Stimulated activated naive CD4-positive, alpha-beta T cell treated with Interleukin-2 at 50 U/mL for 16 hours (primary cell): Measurements from ENCODE around the gene HOXA1.
"Not testable (repeated sequence)": the region's sequence is repeated elsewhere in the genome, so short reads cannot be mapped to it uniquely, and the experiment has no call there.

Source experiments
- DNase-seq: peaks from one replicate; lab custom pipeline; 2025; lab: John Stamatoyannopoulos, UW

The HOXA1 gene

DNA sequence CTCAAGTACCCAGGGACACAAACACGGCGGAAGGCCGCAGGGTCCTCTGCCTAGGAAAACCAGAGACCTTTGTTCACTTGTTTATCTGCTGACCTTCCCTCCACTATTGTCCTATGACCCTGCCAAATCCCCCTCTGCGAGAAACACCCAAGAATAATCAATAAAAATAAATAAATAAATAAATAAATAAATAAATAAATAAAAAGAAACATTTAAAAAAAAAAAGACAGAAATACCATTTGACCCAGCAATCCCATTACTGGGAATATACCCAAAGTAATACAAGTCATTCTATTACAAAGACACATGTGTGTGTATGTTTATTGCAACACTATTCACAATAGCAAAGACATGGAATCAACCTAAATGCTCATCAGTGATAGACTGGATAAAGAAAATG, 49.8 kb downstream of the HOXA1 start:
- not testable (repeated sequence) for DNase-seq

DNA sequence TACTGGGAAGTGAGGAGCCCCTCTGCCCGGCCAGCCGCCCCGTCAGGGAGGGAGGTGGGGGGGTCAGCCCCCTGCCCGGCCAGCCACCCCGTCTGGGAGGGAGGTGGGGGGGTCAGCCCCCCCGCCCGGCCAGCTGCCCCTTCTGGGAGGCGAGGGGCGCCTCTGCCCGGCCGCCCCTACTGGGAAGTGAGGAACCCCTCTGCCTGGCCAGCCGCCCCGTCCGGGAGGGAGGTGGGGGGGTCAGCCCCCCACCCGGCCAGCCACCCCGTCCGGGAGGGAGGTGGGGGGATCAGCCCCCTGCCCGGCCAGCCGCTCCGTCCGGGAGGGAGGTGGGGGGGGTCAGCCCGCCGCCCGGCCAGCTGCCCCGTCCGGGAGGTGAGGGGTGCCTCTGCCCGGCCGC, 50.7 kb downstream of the HOXA1 start:
- not testable (repeated sequence) for DNase-seq
